ENCODE results near the gene PLPP1. TPM values are rescaled to one million over a fixed set of nuclear protein-coding genes. Genes with fewer than 3 reads are reported as not detected.
A peak's percentile ranks its signal among the peaks of the same experiment; 100 is the strongest.

Gene PLPP1
- total RNA-seq, 2 donors from 2014 or later = 5.9 to 6.8 TPM

GRCh38 chr5:55471468-55471867 lies 63.3 kb downstream of the PLPP1 start:
- no peaks in the 10 kb centered on the region for H3K4me1 Mint-ChIP-seq (ENCODE audit: low read depth in 2 of 2)
- H3K27ac Mint-ChIP-seq = no peak overlapping the region
- ATAC-seq (no peak), DNase-seq (ENCODE audit: low spot score) (no peak)
- H3K27me3 Mint-ChIP-seq = no peaks in the 10 kb centered on the region
- no peaks in the 10 kb centered on the region for H3K36me3 Mint-ChIP-seq
- H3K9me3 Mint-ChIP-seq = no peaks in the 10 kb centered on the region
- no peak overlapping the region for H3K4me3 Mint-ChIP-seq

GRCh38 chr5:55470282-55470681 lies 64.5 kb downstream of the PLPP1 start:
- Mint-ChIP-seq H3K36me3 (no peaks in the 10 kb centered on the region), H3K9me3 (no peaks in the 10 kb centered on the region), H3K27me3 (no peaks in the 10 kb centered on the region), H3K27ac (no peak overlapping the region), H3K4me1 (ENCODE audit: low read depth in 2 of 2) (no peaks in the 10 kb centered on the region), H3K4me3 (no peak overlapping the region)
- no peak for ATAC-seq
- DNase-seq (ENCODE audit: low spot score) = no peak

GRCh38 chr5:55469839-55470238 lies 64.9 kb downstream of the PLPP1 start:
- Mint-ChIP-seq H3K36me3 (no peaks in the 10 kb centered on the region), H3K4me3 (no peak overlapping the region), H3K4me1 (ENCODE audit: low read depth in 2 of 2) (no peaks in the 10 kb centered on the region), H3K27me3 (no peaks in the 10 kb centered on the region), H3K27ac (no peak overlapping the region), H3K9me3 (no peaks in the 10 kb centered on the region)
- DNase-seq (ENCODE audit: low spot score) = no peak
- no peak for ATAC-seq

GRCh38 chr5:55467862-55468551 lies 66.8 kb downstream of the PLPP1 start:
- ATAC-seq (no peak), DNase-seq (ENCODE audit: low spot score) (no peak)
- Mint-ChIP-seq H3K27ac (no peak overlapping the region), H3K9me3 (no peaks in the 10 kb centered on the region), H3K36me3 (no peaks in the 10 kb centered on the region), H3K4me1 (ENCODE audit: low read depth in 2 of 2) (no peaks in the 10 kb centered on the region), H3K27me3 (no peaks in the 10 kb centered on the region), H3K4me3 (no peak overlapping the region)

GRCh38 chr5:55463613-55464012 lies 71.2 kb downstream of the PLPP1 start:
- ATAC-seq = no peak
- H3K27me3 Mint-ChIP-seq = no peaks in the 10 kb centered on the region
- no peak overlapping the region for H3K27ac Mint-ChIP-seq
- H3K9me3 Mint-ChIP-seq = no peaks in the 10 kb centered on the region
- no peak overlapping the region for H3K4me3 Mint-ChIP-seq
- no peak for DNase-seq (ENCODE audit: low spot score)
- H3K36me3 Mint-ChIP-seq = no peaks in the 10 kb centered on the region
- no peaks in the 10 kb centered on the region for H3K4me1 Mint-ChIP-seq (ENCODE audit: low read depth in 2 of 2)

- Mint-ChIP-seq H3K27me3 (no peaks in the 10 kb centered on the region), H3K27ac (no peak overlapping the region), H3K36me3 (no peaks in the 10 kb centered on the region), H3K4me1 (ENCODE audit: low read depth in 2 of 2) (no peaks in the 10 kb centered on the region), H3K9me3 (no peaks in the 10 kb centered on the region), H3K4me3 (no peak overlapping the region)
- DNase-seq (ENCODE audit: low spot score) (no peak), ATAC-seq (no peak)
Observed at GRCh38 chr5:55459572-55459971, 75.2 kb downstream of the PLPP1 start.

GRCh38 chr5:55456216-55456895 lies 78.4 kb downstream of the PLPP1 start:
- Mint-ChIP-seq H3K27me3 (no peaks in the 10 kb centered on the region), H3K9me3 (no peaks in the 10 kb centered on the region), H3K4me3 (no peak overlapping the region), H3K4me1 (ENCODE audit: low read depth in 2 of 2) (no peaks in the 10 kb centered on the region), H3K27ac (no peak overlapping the region), H3K36me3 (no peaks in the 10 kb centered on the region)
- DNase-seq (ENCODE audit: low spot score) (no peak), ATAC-seq (no peak)

GRCh38 chr5:55454282-55454681 lies 80.5 kb downstream of the PLPP1 start:
- no peaks in the 10 kb centered on the region for H3K9me3 Mint-ChIP-seq
- H3K4me3 Mint-ChIP-seq = no peak overlapping the region
- ATAC-seq (no peak), DNase-seq (ENCODE audit: low spot score) (no peak)
- no peaks in the 10 kb centered on the region for H3K36me3 Mint-ChIP-seq
- H3K4me1 Mint-ChIP-seq (ENCODE audit: low read depth in 2 of 2) = no peaks in the 10 kb centered on the region
- no peak overlapping the region for H3K27ac Mint-ChIP-seq
- no peaks in the 10 kb centered on the region for H3K27me3 Mint-ChIP-seq

- Mint-ChIP-seq H3K9me3 (no peaks in the 10 kb centered on the region), H3K4me1 (ENCODE audit: low read depth in 2 of 2) (no peaks in the 10 kb centered on the region), H3K36me3 (no peaks in the 10 kb centered on the region), H3K4me3 (no peak overlapping the region), H3K27me3 (no peaks in the 10 kb centered on the region), H3K27ac (no peak overlapping the region)
- DNase-seq (ENCODE audit: low spot score) (no peak), ATAC-seq (no peak)
Observed at GRCh38 chr5:55453211-55453610, 81.6 kb downstream of the PLPP1 start.

GRCh38 chr5:55451976-55452375 lies 82.8 kb downstream of the PLPP1 start:
- no peak overlapping the region for H3K27ac Mint-ChIP-seq
- H3K36me3 Mint-ChIP-seq = no peaks in the 10 kb centered on the region
- ATAC-seq (no peak), DNase-seq (ENCODE audit: low spot score) (no peak)
- no peaks in the 10 kb centered on the region for H3K27me3 Mint-ChIP-seq
- no peak overlapping the region for H3K4me3 Mint-ChIP-seq
- no peaks in the 10 kb centered on the region for H3K4me1 Mint-ChIP-seq (ENCODE audit: low read depth in 2 of 2)
- H3K9me3 Mint-ChIP-seq = no peaks in the 10 kb centered on the region

GRCh38 chr5:55450050-55450765 lies 84.6 kb downstream of the PLPP1 start:
- H3K4me1 Mint-ChIP-seq (ENCODE audit: low read depth in 2 of 2) = no peaks in the 10 kb centered on the region
- no peaks in the 10 kb centered on the region for H3K9me3 Mint-ChIP-seq
- H3K4me3 Mint-ChIP-seq = no peak overlapping the region
- H3K36me3 Mint-ChIP-seq = no peaks in the 10 kb centered on the region
- H3K27me3 Mint-ChIP-seq = peaks cover 0 to 4% of the 10 kb centered on the region in 2 donors
- DNase-seq (ENCODE audit: low spot score) = no peak
- H3K27ac Mint-ChIP-seq = no peak overlapping the region
- no peak for ATAC-seq

- ATAC-seq (no peak), DNase-seq (ENCODE audit: low spot score) (no peak)
- Mint-ChIP-seq H3K4me3 (no peak overlapping the region), H3K36me3 (no peaks in the 10 kb centered on the region), H3K4me1 (ENCODE audit: low read depth in 2 of 2) (no peaks in the 10 kb centered on the region), H3K9me3 (no peaks in the 10 kb centered on the region), H3K27ac (no peak overlapping the region), H3K27me3 (peaks cover 0 to 4% of the 10 kb centered on the region in 2 donors)
Observed at GRCh38 chr5:55446640-55447351, 88.0 kb downstream of the PLPP1 start.

- H3K4me3 Mint-ChIP-seq = no peak overlapping the region
- no peaks in the 10 kb centered on the region for H3K36me3 Mint-ChIP-seq
- peaks cover 0 to 4% of the 10 kb centered on the region in 2 donors for H3K27me3 Mint-ChIP-seq
- H3K27ac Mint-ChIP-seq = peak overlapping the region in 1 of 2 donors; percentile 16
- H3K4me1 Mint-ChIP-seq (ENCODE audit: low read depth in 2 of 2) = no peaks in the 10 kb centered on the region
- DNase-seq (ENCODE audit: low spot score) (no peak), ATAC-seq (no peak)
- H3K9me3 Mint-ChIP-seq = no peaks in the 10 kb centered on the region
Observed at GRCh38 chr5:55445791-55446190, 89.0 kb downstream of the PLPP1 start.

GRCh38 chr5:55441954-55442353 lies 92.8 kb downstream of the PLPP1 start:
- Mint-ChIP-seq H3K9me3 (no peaks in the 10 kb centered on the region), H3K27ac (no peak overlapping the region), H3K4me1 (ENCODE audit: low read depth in 2 of 2) (no peaks in the 10 kb centered on the region), H3K36me3 (no peaks in the 10 kb centered on the region), H3K4me3 (no peak overlapping the region), H3K27me3 (peaks cover 0 to 4% of the 10 kb centered on the region in 2 donors)
- DNase-seq (ENCODE audit: low spot score) (no peak), ATAC-seq (no peak)
